Renal pelvis (tissue), 4 donors: ENCODE measurements around the gene SLC39A11. TPM values are rescaled to one million over a fixed set of nuclear protein-coding genes. Genes with fewer than 3 reads are reported as not detected.

Experiments used
- DNase-seq: peaks from one replicate; pipeline ENCODE4 v3.0.0-alpha.2; 2013
- polyA plus RNA-seq, 3 donors: library from polyadenylated mRNA; unstranded; fragments of 120-200 nt; gene quantifications; one replicate each; pipeline ENCODE4 v1.2.1, GENCODE V29; 2013; ENCODE audit not compliant: insufficient read length in 3 of 3

SLC39A11 gene
- polyA plus RNA-seq, 3 donors: 27.6 to 31.5 (median 30.7) TPM

- no peak for DNase-seq
Observed at GRCh38 chr17:72691017-72691416, 401.5 kb downstream of the SLC39A11 start.

GRCh38 chr17:72687886-72688285, 404.6 kb downstream of the SLC39A11 start:
- no peak for DNase-seq

- DNase-seq: no peak
Observed at GRCh38 chr17:72684405-72685020, 408.0 kb downstream of the SLC39A11 start.

- DNase-seq: no peak
Observed at GRCh38 chr17:72683506-72684404, 408.7 kb downstream of the SLC39A11 start.

GRCh38 chr17:72682605-72683004, 409.9 kb downstream of the SLC39A11 start:
- DNase-seq: no peak

- DNase-seq: no peak
Observed at GRCh38 chr17:72681844-72682243, 410.6 kb downstream of the SLC39A11 start.

GRCh38 chr17:72677714-72678390, 414.6 kb downstream of the SLC39A11 start:
- no peak for DNase-seq

GRCh38 chr17:72677108-72677507, 415.4 kb downstream of the SLC39A11 start:
- no peak for DNase-seq

- DNase-seq: no peak
Observed at GRCh38 chr17:72672729-72673128, 419.8 kb downstream of the SLC39A11 start.

GRCh38 chr17:72671016-72671415, 421.5 kb downstream of the SLC39A11 start:
- no peak for DNase-seq

GRCh38 chr17:72667096-72668063, 425.1 kb downstream of the SLC39A11 start:
- no peak for DNase-seq

GRCh38 chr17:72665852-72666851, 426.3 kb downstream of the SLC39A11 start:
- DNase-seq: peak; percentile 35

- no peak for DNase-seq
Observed at GRCh38 chr17:72662827-72663190, 429.7 kb downstream of the SLC39A11 start.

- no peak for DNase-seq
Observed at GRCh38 chr17:72661945-72662826, 430.3 kb downstream of the SLC39A11 start.

GRCh38 chr17:72661116-72661944, 431.2 kb downstream of the SLC39A11 start:
- no peak for DNase-seq

GRCh38 chr17:72660274-72661115, 432.0 kb downstream of the SLC39A11 start:
- DNase-seq: no peak

- no peak for DNase-seq
Observed at GRCh38 chr17:72659811-72660210, 432.7 kb downstream of the SLC39A11 start.
